ELF-1 (cell line): ENCODE measurements around the gene AFF4.
A peak's percentile ranks its signal among the peaks of the same experiment; 100 is the strongest.

Experiments used
- DNase-seq: peaks from one replicate; pipeline ENCODE4 v3.0.0-alpha.2; 2016; ENCODE audit warnings: low read depth, low spot score

Gene AFF4

GRCh38 chr5:132895719-132896305 lies 67.6 kb downstream of the AFF4 start:
- DNase-seq = no peak

DNA sequence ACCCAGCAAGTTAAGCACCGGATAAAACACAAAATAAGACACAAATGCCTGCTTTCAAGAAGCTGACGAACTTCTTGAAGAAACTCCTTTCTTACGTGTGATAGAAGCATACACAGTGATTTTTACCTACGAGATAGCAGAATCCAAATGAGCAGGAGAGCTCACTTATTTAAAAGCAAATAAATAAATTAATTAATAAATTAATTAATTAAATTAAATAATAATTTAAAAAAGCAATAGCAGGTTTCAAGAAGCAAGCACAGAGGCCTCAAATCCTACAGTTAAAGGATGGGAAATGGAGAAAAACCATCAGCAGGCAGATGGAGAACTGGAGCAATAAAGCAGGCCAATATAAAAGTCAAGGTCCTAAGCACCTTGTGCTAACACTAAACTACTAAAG lies 72.6 kb downstream of the AFF4 start:
- DNase-seq = no peak

- DNase-seq = no peak
Observed at GRCh38 chr5:132889501-132889900, 73.9 kb downstream of the AFF4 start.

- DNase-seq = no peak
Observed at GRCh38 chr5:132887283-132887682, 76.2 kb downstream of the AFF4 start.

DNA sequence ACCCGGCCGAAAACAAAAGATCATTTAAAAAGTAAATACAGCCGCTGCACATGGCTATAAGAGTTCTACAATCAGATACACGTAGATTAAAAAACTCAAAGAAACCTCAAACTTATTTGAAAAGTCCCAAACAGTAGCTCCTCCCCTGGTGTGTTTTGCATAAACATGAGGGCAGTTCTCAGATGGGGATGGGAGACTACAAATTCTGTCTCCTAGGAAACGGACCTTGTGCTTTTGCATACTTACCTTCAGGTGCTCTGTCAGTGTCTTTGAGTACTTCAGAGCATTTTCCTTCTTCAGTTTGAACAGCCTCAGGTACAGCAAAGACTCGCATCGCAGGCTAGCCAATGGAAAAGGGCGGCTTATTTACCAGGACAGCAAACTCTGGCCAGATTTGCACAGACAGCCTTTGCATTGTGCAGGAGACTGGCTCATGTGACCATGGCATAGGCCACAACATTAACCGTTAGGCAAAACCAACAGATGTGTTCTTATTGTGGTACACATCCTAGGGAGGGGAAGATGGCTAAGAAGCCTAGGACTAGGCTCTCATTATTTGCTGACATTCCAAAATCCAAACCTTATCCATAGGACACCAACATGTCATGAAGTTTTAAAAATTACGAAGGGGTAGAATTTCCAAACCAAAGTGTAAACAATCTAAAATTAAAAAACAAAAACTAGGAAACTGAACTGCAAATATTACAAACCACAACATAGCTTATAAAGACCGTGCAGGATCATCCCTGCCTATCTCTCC lies 77.2 kb downstream of the AFF4 start:
- no peak for DNase-seq

- no peak for DNase-seq
Observed at GRCh38 chr5:132884548-132884947, 78.9 kb downstream of the AFF4 start.

DNA sequence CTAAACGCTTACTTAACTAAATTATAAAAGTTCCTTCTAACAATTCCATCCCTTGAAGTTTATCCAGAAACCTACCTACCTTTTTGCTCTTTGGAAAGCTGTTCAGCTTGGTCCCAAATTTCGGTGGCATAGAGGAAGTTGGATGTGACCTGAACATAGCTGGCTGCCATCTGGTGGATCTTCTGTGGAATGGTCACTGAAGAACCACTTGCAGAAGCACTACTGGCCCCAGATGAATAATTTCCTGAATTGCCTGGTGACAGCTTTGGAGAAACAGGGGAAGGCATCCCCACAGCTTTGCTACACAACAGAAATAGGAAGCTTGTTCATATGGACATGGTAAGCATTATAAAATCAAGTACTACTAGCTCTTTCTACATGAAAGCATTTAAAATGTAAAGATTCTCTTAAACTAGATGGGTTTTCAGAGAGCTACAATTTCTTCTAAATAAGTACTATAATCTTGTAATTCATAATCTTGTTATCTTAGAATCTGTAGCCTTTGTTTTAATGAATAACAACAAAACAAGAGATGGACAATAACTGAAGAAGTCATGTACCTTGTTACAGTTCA lies 80.1 kb downstream of the AFF4 start:
- DNase-seq = peak; percentile 45

GRCh38 chr5:132877938-132878337 lies 85.5 kb downstream of the AFF4 start:
- no peak for DNase-seq

GRCh38 chr5:132877466-132877865 lies 86.0 kb downstream of the AFF4 start:
- no peak for DNase-seq

GRCh38 chr5:132876020-132876759 lies 87.2 kb downstream of the AFF4 start:
- DNase-seq = no peak

- DNase-seq = no peak
Observed at GRCh38 chr5:132873930-132874271, 89.5 kb downstream of the AFF4 start.

GRCh38 chr5:132873119-132873929 lies 90.1 kb downstream of the AFF4 start, which contains the start of gene LEAP2:
TSS of gene LEAP2 (plus strand) at chr5:132873668. CDS start at chr5:132873695, 27 bp downstream.
- no peak for DNase-seq

- DNase-seq = no peak
Observed at GRCh38 chr5:132872788-132873118, 90.7 kb downstream of the AFF4 start.

DNA sequence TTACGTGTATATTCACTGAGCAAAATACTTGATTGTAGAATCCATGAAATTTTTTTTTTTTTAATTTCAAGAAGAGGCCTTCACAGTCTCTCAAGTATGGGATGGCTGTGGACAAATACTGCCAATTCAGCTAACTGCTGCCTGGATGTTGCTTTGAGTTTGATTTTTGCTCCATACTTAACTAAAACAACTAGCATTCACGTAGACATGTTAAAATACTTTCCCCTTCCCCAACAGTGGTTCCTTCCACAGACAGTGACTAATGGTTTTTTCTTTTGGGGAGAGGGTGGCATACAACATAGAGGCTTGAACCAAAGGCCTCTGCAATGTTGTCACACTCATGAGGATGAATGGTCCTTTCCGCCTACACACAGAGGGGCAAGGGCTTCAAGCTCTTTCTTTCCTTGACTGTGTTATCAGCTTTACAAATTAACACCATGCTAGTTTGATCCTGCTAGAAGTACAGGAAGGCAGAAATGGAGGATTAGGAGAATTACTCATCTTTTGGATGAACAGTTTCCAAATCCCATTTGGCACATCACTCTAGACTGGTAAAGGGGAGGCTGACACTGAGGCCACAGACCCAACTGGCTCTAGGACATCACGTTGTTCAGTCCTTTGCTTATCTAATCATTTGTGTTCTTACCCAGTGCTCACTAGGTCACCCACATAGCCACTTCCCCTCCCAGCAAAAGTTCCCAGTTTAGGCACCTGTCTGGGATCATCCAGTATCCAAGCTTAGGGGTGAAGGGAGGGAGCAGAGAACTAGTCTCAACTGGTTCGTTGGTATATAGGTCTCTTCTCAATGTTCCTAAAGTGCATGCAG lies 91.8 kb downstream of the AFF4 start:
- DNase-seq = no peak

GRCh38 chr5:132870801-132871200 lies 92.6 kb downstream of the AFF4 start:
- no peak for DNase-seq

DNA sequence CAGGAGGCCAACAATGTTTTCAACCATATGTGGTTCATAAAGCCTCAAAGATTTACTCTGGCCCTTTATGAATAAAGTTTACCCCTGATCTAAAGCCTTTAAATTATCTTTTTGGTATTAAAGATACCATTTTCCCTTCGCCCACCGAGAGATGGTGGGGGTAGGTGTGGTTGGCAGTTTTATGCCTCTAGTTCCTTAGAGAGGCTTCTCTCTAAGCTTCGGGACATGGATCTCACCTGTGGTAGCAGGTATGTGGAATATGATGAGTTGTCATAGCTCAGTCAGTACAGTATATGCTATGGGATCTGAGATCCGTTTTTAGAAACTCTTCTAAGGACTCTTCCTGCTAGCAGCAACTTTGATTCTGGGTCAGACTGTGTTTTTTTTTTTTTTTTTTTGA lies 94.7 kb downstream of the AFF4 start:
- DNase-seq = no peak

DNA sequence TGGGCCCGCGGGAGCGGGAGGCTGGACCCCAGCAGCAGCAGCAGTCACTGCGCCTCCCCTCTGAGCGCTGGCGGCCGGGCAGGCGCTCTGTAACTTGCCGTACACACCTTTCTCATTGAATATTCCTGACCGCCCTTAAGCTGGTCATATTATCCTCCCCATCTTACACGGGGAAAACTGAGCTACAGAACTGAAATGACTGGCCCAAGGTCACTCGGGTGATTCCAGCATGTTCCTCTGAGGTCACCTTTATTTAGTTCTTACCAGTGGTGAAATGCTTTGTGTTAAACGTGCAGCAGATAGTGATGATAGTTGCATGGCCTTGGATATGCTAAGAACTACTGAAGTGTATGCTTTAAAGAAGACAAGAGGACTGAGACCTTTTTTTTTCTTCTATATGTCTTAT lies 96.4 kb downstream of the AFF4 start:
- no peak for DNase-seq

- peak; percentile 99 for DNase-seq
Observed at GRCh38 chr5:132866342-132867045, 96.9 kb downstream of the AFF4 start, which contains the start of the genes GDF9 and UQCRQ. TSS of gene GDF9 (minus strand) at chr5:132866469. CDS start at chr5:132864533, 1,936 bp downstream. TSS of gene UQCRQ (plus strand) at chr5:132866642. CDS start at chr5:132866882, 240 bp downstream.

GRCh38 chr5:132865668-132866341 lies 97.6 kb downstream of the AFF4 start:
- DNase-seq = no peak
